ENCODE results near the gene DVL2.

Gene DVL2

GRCh38 chr17:7218166-7218565 is 16.2 kb downstream of the DVL2 start:
- DNase-seq = no peak

GRCh38 chr17:7217113-7217987 is 17.0 kb downstream of the DVL2 start:
- no peak for DNase-seq

GRCh38 chr17:7216242-7217112 is 17.8 kb downstream of the DVL2 start:
- DNase-seq = no peak

DNA sequence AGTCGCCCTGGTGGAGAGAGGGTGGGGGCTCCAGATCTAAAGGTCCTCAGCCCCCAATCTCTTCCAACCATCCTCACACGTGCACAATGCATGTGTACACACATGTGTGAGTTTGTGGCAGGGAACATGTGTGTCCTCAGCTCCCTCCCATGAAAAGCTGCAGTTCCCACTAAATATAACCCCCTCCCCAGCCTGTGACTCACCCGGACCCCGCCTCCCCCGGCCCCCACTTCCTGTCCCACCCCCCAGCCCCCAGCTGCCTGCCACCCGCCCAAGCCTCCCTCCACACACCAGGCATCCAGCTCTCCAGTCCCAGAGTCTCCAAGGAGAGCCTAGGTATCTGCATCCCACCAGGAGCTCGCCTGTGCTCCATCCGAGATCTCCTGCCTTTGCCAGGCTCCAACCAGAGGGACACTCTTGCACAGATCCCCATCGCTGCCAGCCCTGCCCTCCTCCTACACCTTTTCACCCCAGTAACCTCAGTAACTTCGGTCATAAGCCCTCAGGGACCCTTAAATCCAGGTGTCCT is 18.6 kb downstream of the DVL2 start:
- no peak for DNase-seq

DNA sequence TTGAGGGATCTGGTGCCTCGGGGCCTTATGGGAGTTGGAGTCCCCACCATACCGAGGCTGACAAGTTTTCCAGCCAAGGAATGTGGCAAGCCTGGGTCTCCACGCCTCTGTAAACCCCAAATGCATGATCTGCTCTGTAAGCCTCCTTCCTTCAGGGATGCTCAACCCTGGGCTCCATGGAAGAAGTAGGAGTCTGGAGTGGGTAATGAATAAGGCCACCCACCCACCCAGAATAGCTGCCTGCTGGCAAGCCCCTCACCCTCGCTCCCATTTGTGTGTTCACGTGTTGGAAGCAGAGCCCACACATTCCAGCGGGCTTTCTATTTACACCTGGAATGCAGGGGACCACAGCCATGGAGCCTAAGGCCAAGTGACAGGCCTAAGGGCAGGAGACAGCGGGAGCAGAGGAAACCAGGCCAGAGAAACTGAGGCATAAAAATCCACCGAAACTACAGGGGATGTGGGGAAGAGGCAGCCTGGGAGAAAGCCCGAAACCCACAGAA is 19.1 kb downstream of the DVL2 start:
- DNase-seq = no peak

- peak; percentile 88 for DNase-seq
Measured at GRCh38 chr17:7214300-7215135, 19.8 kb downstream of the DVL2 start.

- DNase-seq = peak; percentile 88
Measured at GRCh38 chr17:7213895-7214299, 20.4 kb downstream of the DVL2 start.

DNA sequence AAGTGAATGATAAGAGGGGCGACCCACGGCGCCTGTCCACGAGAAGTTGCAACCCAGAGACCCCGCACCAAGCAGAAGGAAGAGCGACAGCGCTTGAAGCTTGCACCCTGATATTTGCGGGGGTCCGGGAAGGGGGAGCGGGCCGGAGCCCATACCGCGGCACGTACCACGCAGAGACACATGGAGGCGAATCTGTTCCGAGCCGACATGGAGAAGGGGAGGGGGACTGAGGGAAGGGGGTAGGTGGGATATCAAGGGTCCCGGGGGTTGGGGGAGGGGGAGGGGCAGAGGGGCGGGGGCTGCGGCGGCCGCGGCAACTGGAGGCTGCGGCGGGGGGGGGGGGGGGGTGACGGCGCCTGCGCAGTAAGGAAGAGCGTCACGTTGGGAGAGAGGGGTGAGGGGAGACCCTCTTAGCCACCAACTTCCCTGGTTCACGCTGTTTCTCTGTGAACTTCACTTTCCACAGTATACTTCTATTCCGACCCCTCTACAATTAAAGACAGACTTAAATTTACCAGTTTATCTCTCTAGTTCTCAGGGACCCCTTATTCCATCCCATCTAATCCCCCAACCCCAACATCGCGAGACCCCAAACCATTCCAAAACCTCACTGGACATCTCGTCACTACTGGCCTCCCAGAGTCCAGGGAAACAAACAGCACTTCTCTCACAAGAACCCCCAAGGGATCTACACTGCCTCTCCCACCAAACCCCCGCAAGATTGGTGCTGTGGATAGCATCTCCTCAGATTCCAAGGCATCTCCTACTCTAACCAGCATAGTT is 22.6 kb downstream of the DVL2 start:
- DNase-seq = no peak

GRCh38 chr17:7208754-7209460 is 25.4 kb downstream of the DVL2 start:
- no peak for DNase-seq

GRCh38 chr17:7208027-7208571 is 26.2 kb downstream of the DVL2 start:
- DNase-seq = no peak

DNA sequence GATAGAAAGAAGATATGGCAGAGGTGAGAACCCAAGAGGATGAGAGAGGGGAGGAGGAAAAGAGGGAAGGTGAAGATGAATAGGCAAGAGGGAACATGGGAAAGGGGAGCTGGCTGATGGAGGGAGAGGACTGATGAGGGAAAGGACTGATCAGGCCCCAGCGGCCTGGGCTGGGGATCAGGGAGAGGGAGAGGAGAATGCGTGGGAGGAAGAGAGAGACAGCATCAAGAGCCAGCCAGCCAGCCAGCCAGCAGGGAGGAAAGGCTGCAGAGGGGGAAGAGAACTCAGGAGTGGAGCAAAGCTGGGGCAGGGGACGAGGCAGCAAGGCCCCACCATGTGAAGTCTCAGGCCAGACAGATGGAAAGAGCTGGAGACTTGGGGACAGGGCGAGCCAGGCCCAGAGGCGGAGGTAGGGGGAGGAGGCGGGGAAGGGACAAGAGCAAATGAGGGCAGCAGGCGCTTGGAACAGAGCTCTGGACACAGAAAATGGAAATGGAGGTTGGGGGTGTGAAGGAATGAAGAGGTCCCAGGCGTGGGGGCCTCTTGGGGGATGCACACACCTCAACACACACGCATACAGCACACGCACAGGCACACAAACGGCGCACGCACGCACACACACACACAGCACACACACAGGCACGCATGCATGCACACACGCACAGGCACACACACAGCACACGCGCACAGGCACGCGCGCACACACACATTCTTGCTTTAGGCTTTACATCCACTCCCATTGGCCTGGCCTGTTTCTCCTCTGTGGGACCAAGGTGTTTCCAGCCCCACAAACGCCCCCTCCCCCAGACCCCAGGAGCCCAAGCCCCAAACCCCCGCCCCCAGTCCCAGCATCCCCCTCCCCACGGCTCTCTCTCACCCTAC is 27.0 kb downstream of the DVL2 start:
- no peak for DNase-seq

DNA sequence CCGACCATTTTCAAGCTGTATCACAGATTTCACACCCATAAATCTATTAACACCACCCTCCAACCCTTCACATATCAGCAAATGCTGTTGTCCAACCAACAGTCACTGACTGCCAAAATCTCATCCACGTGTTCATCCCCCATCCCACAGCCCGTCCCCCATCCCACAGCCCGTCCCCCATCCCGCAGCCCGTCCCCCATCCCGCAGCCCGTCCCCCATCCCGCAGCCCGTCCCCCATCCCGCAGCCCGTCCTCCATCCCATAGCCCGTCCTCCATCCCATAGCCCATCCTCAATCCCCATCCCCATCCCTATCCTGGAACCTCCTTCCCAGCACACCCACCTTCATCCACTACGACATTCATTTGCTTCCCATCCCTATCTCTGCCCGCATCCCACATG is 28.8 kb downstream of the DVL2 start:
- no peak for DNase-seq

- peak; percentile 76 for DNase-seq
Measured at GRCh38 chr17:7204828-7205461, 29.4 kb downstream of the DVL2 start.

- DNase-seq = peak; percentile 26
Measured at GRCh38 chr17:7204336-7204735, 30.0 kb downstream of the DVL2 start.

GRCh38 chr17:7203391-7203790 is 30.9 kb downstream of the DVL2 start:
- no peak for DNase-seq

DNA sequence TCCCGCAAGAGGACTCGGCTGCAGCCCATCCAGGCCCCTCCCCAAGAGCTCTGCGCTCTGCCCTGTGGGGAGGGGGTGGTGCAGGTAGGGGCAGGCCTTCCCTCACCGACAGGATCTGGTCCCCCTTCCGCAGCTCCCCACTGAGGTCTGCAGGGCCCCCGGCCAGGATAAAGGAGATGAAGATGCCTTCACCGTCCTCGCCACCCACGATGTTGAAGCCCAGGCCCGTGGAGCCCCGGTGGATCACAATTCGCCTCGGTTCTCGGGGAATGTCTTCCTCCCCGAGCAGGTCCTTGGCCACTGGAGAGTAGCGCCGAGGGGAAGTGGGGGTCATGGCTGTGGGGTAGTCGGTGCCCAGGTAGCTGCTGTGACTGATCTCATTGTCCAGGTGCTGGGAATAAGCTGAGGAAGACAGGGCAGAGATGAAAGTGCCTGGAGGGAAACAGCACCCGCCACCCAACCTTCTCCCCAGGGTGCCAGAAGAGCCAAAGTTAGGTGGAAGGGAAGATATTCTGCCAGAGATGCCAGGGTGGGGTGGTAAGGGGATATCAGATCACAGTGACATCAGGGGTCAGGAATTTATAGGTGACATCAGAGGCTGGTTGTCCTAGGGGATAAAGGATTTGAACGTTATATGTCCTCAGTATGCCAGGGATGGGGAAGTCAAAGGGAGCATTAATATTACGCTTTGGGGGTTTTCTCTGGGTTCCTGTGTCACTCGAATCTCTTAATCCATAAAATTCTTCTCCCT is 37.5 kb downstream of the DVL2 start:
- no peak for DNase-seq

DNA sequence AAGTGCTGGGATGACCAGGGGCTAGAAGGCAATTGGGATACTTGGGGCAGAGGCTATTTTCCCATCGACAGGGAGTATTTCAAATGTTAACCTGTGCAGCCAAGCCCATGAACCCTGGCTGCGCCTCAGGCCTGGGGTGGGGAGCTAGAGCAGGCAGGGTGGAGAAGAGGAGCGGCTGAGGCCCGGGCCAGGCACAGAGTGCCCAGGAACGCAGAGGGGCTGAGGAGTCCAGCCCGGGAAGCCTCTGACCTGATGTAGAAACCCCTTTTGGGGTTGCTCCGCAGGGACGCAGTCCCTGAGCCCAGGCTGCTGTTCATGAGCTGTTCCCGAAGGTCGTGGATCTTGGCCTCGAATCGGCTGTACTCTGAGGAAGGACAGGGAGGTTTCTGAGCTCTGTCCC is 38.3 kb downstream of the DVL2 start:
- no peak for DNase-seq

DNA sequence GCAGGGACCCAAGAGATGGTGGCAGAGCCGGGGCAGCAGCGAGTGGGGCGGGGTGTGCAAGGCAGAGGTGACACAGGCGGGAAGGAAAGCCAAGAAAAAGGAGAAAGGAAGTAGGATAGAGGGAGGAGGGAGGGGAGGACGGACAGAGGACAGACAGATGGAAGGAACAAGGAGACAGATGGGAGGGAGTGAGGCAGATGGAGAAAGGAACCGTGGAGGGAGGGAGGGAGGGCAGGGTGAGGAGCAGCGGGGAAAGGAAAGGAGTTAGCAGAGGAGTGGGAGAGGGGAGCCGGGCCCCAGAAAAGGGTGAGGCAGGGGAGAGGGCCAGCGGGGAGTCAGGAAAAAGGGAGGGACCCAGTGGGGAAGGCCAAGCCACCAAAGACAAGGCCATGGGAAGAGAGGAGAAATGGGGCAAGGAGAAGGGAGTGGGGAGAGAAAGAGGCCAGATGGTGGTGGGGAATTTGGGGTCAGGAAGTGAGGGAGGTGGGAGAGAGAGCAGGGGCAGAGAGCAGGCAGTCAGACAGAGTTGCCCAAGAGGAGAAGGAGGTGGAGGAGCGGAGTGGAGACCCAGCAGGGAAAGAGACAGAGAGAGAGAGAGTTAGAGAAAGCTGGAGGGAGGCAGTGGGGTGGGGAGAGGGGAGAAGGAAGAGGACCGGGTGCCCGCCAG is 41.9 kb downstream of the DVL2 start:
- no peak for DNase-seq
